Measurements from ENCODE around the gene AKNAD1.

The AKNAD1 gene

GRCh38 chr1:108843390-108844137 lies 13.3 kb downstream of the AKNAD1 start:
- DNase-seq = no peak
- no peaks in the 10 kb centered on the region for H3K79me1 ChIP-seq (ENCODE audit: low read length)
- H3K4ac ChIP-seq (ENCODE audit: low read depth, low read length) = no peak overlapping the region
- no peak overlapping the region for H3K23ac ChIP-seq (ENCODE audit: low read length)
- H2AK5ac ChIP-seq (ENCODE audit: low read length) = no peak overlapping the region
- H4K5ac ChIP-seq (ENCODE audit: low read length) = no peak overlapping the region
- H3K18ac ChIP-seq (ENCODE audit: low read length) = no peak overlapping the region
- WGBS (ENCODE audit: extremely low coverage, insufficient coverage, low lambda C conversion rate) = no CpG with 5 or more reads among the region's 3 CpGs
- no peak overlapping the region for H3K4me2 ChIP-seq (ENCODE audit: low read length)
- no peaks in the 10 kb centered on the region for H3K27me3 ChIP-seq (ENCODE audit: insufficient read depth, low read length, poor library complexity)
- no peak overlapping the region for H4K8ac ChIP-seq (ENCODE audit: low read depth, low read length)
- H2BK15ac ChIP-seq (replicated peaks; ENCODE audit: low read depth) = no peak overlapping the region
- H3K79me2 ChIP-seq (ENCODE audit: control insufficient read depth, insufficient read depth, low read length) = no peaks in the 10 kb centered on the region
- no peak overlapping the region for H3K27ac ChIP-seq (ENCODE audit: low read depth, low read length)
- H3K9ac ChIP-seq (ENCODE audit: low read length) = no peak overlapping the region
- no peak overlapping the region for H3K56ac ChIP-seq (ENCODE audit: low read length)
- peaks cover 16% of the 10 kb centered on the region for H3K4me1 ChIP-seq (ENCODE audit: control insufficient read depth, low read depth, low read length)
- no peak overlapping the region for H2BK5ac ChIP-seq (ENCODE audit: low read length)
- H3K4me3 ChIP-seq (ENCODE audit: low read length) = no peak overlapping the region
- H2BK120ac ChIP-seq (ENCODE audit: low read depth, low read length) = no peak overlapping the region
- no peaks in the 10 kb centered on the region for H3K36me3 ChIP-seq (ENCODE audit: control insufficient read depth, insufficient read depth, low read length)

GRCh38 chr1:108842525-108843181 lies 14.2 kb downstream of the AKNAD1 start:
- H3K79me1 ChIP-seq (ENCODE audit: low read length) = no peaks in the 10 kb centered on the region
- H2BK5ac ChIP-seq (ENCODE audit: low read length) = peak overlapping the region; percentile 4
- no peak overlapping the region for H3K18ac ChIP-seq (ENCODE audit: low read length)
- no peak overlapping the region for H3K4me3 ChIP-seq (ENCODE audit: low read length)
- no peak overlapping the region for H3K9ac ChIP-seq (ENCODE audit: low read length)
- H3K79me2 ChIP-seq (ENCODE audit: control insufficient read depth, insufficient read depth, low read length) = no peaks in the 10 kb centered on the region
- no peak overlapping the region for H3K27ac ChIP-seq (ENCODE audit: low read depth, low read length)
- no peak overlapping the region for H3K4ac ChIP-seq (ENCODE audit: low read depth, low read length)
- H3K23ac ChIP-seq (ENCODE audit: low read length) = no peak overlapping the region
- no peak overlapping the region for H3K4me2 ChIP-seq (ENCODE audit: low read length)
- H3K36me3 ChIP-seq (ENCODE audit: control insufficient read depth, insufficient read depth, low read length) = no peaks in the 10 kb centered on the region
- WGBS (ENCODE audit: extremely low coverage, insufficient coverage, low lambda C conversion rate) = no CpG with 5 or more reads among the region's 3 CpGs
- H3K56ac ChIP-seq (ENCODE audit: low read length) = no peak overlapping the region
- peaks cover 16% of the 10 kb centered on the region for H3K4me1 ChIP-seq (ENCODE audit: control insufficient read depth, low read depth, low read length)
- no peak overlapping the region for H4K5ac ChIP-seq (ENCODE audit: low read length)
- no peak overlapping the region for H4K8ac ChIP-seq (ENCODE audit: low read depth, low read length)
- DNase-seq = peak; percentile 47
- H2BK120ac ChIP-seq (ENCODE audit: low read depth, low read length) = no peak overlapping the region
- no peak overlapping the region for H2BK15ac ChIP-seq (replicated peaks; ENCODE audit: low read depth)
- H2AK5ac ChIP-seq (ENCODE audit: low read length) = no peak overlapping the region
- no peaks in the 10 kb centered on the region for H3K27me3 ChIP-seq (ENCODE audit: insufficient read depth, low read length, poor library complexity)

DNA sequence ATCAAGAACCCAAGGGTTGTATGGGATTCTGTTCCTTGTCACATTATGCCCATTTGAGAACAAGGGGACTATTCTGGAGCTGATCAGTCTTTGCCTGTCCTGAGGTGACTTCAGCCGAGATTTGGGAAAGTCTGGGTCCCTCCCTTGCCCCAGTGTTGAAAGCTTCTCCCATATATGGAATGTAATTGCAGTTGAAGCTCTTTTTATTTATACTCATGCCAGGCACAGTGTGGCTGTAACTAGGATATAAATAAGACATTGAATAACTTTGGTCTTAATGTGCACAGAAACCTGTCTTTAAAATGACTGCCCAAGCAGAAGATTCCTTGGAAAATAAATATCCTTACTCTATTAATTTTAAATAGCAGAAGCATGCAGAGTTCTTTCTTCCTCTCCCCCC lies 15.2 kb downstream of the AKNAD1 start:
- Histone ChIP-seq H2BK5ac (ENCODE audit: low read length) (no peak overlapping the region), H3K4ac (ENCODE audit: low read depth, low read length) (no peak overlapping the region), H2AK5ac (ENCODE audit: low read length) (no peak overlapping the region), H4K5ac (ENCODE audit: low read length) (no peak overlapping the region), H3K27ac (ENCODE audit: low read depth, low read length) (no peak overlapping the region), H2BK15ac (replicated peaks; ENCODE audit: low read depth) (no peak overlapping the region), H3K27me3 (ENCODE audit: insufficient read depth, low read length, poor library complexity) (no peaks in the 10 kb centered on the region), H3K18ac (ENCODE audit: low read length) (no peak overlapping the region), H3K56ac (ENCODE audit: low read length) (no peak overlapping the region), H3K4me3 (ENCODE audit: low read length) (no peak overlapping the region), H3K4me1 (ENCODE audit: control insufficient read depth, low read depth, low read length) (peaks cover 15% of the 10 kb centered on the region), H4K8ac (ENCODE audit: low read depth, low read length) (no peak overlapping the region), H3K23ac (ENCODE audit: low read length) (no peak overlapping the region), H3K4me2 (ENCODE audit: low read length) (no peak overlapping the region), H2BK120ac (ENCODE audit: low read depth, low read length) (no peak overlapping the region), H3K79me1 (ENCODE audit: low read length) (no peaks in the 10 kb centered on the region), H3K36me3 (ENCODE audit: control insufficient read depth, insufficient read depth, low read length) (no peaks in the 10 kb centered on the region), H3K9ac (ENCODE audit: low read length) (no peak overlapping the region), H3K79me2 (ENCODE audit: control insufficient read depth, insufficient read depth, low read length) (no peaks in the 10 kb centered on the region)
- no peak for DNase-seq
- no CpG with 5 or more reads among the region's 1 CpG for WGBS (ENCODE audit: extremely low coverage, insufficient coverage, low lambda C conversion rate)

DNA sequence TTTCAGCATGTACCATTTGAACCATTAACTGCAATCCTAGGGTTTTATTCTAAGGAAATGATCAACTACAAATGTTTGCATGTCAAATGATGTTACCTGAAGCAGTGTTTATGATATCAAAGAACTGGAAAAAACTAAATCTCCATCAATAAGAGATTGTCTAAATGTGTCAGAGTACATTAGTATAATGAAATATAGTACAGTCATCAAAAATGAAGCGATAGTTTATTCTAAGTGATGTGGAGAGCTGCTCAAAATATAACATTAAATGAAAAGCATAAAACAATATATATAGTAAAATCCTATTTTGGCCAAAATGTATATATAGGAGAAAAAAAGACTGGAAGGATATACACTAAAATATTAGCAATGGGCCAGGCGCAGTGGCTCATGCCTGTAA lies 24.0 kb downstream of the AKNAD1 start:
- no peak for DNase-seq
- H3K18ac ChIP-seq (ENCODE audit: low read length) = no peak overlapping the region

DNA sequence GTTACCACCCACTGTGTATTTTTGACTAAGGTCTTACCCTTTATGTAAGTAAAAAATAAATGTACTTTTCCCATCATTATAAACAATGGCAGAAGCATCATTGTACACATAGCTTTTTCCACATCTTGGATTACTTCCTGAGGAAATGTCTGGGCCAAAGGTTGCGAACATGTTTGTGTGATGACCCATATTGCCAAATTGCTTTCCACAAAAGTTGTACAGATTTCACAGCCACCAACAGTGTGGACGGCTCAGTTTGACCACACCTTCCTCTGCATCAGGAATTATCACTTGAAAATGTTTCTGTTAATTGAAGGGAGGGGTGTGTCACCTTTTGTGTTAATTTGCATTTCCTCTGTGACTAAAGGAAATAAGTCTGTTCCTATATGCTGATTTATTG lies 25.7 kb downstream of the AKNAD1 start:
- no peak overlapping the region for H3K27ac ChIP-seq (ENCODE audit: low read depth, low read length)
- no CpG with 5 or more reads among the region's 2 CpGs for WGBS (ENCODE audit: extremely low coverage, insufficient coverage, low lambda C conversion rate)

More for the DNA sequence above, 24.0 kb downstream of the AKNAD1 start:
- Histone ChIP-seq H2BK15ac (replicated peaks; ENCODE audit: low read depth) (no peak overlapping the region), H4K5ac (ENCODE audit: low read length) (no peak overlapping the region), H3K56ac (ENCODE audit: low read length) (no peak overlapping the region), H3K9ac (ENCODE audit: low read length) (no peak overlapping the region), H3K27me3 (ENCODE audit: insufficient read depth, low read length, poor library complexity) (no peaks in the 10 kb centered on the region), H3K79me1 (ENCODE audit: low read length) (no peaks in the 10 kb centered on the region), H3K23ac (ENCODE audit: low read length) (no peak overlapping the region), H2AK5ac (ENCODE audit: low read length) (no peak overlapping the region), H2BK120ac (ENCODE audit: low read depth, low read length) (no peak overlapping the region), H3K4me2 (ENCODE audit: low read length) (no peak overlapping the region), H3K4ac (ENCODE audit: low read depth, low read length) (no peak overlapping the region), H3K27ac (ENCODE audit: low read depth, low read length) (no peak overlapping the region), H3K79me2 (ENCODE audit: control insufficient read depth, insufficient read depth, low read length) (no peaks in the 10 kb centered on the region), H3K36me3 (ENCODE audit: control insufficient read depth, insufficient read depth, low read length) (no peaks in the 10 kb centered on the region), H4K8ac (ENCODE audit: low read depth, low read length) (no peak overlapping the region), H3K4me1 (ENCODE audit: control insufficient read depth, low read depth, low read length) (peaks cover 3% of the 10 kb centered on the region), H2BK5ac (ENCODE audit: low read length) (no peak overlapping the region), H3K4me3 (ENCODE audit: low read length) (no peak overlapping the region)
- WGBS (ENCODE audit: extremely low coverage, insufficient coverage, low lambda C conversion rate) = no CpG with 5 or more reads among the region's 2 CpGs

More for the DNA sequence above, 25.7 kb downstream of the AKNAD1 start:
- Histone ChIP-seq H3K4me1 (ENCODE audit: control insufficient read depth, low read depth, low read length) (peaks cover 3% of the 10 kb centered on the region), H3K36me3 (ENCODE audit: control insufficient read depth, insufficient read depth, low read length) (no peaks in the 10 kb centered on the region), H3K79me2 (ENCODE audit: control insufficient read depth, insufficient read depth, low read length) (no peaks in the 10 kb centered on the region), H3K18ac (ENCODE audit: low read length) (no peak overlapping the region), H2AK5ac (ENCODE audit: low read length) (no peak overlapping the region), H2BK120ac (ENCODE audit: low read depth, low read length) (no peak overlapping the region), H3K79me1 (ENCODE audit: low read length) (no peaks in the 10 kb centered on the region), H2BK5ac (ENCODE audit: low read length) (no peak overlapping the region), H3K4me3 (ENCODE audit: low read length) (no peak overlapping the region), H3K4ac (ENCODE audit: low read depth, low read length) (no peak overlapping the region), H4K8ac (ENCODE audit: low read depth, low read length) (no peak overlapping the region), H2BK15ac (replicated peaks; ENCODE audit: low read depth) (no peak overlapping the region), H3K27me3 (ENCODE audit: insufficient read depth, low read length, poor library complexity) (no peaks in the 10 kb centered on the region), H3K9ac (ENCODE audit: low read length) (no peak overlapping the region), H3K4me2 (ENCODE audit: low read length) (no peak overlapping the region), H4K5ac (ENCODE audit: low read length) (no peak overlapping the region), H3K23ac (ENCODE audit: low read length) (no peak overlapping the region), H3K56ac (ENCODE audit: low read length) (no peak overlapping the region)
- DNase-seq = no peak

Data from mesendoderm (in vitro differentiated cells).